ENCODE measurements around the gene FOXC1.

FOXC1 gene

DNA sequence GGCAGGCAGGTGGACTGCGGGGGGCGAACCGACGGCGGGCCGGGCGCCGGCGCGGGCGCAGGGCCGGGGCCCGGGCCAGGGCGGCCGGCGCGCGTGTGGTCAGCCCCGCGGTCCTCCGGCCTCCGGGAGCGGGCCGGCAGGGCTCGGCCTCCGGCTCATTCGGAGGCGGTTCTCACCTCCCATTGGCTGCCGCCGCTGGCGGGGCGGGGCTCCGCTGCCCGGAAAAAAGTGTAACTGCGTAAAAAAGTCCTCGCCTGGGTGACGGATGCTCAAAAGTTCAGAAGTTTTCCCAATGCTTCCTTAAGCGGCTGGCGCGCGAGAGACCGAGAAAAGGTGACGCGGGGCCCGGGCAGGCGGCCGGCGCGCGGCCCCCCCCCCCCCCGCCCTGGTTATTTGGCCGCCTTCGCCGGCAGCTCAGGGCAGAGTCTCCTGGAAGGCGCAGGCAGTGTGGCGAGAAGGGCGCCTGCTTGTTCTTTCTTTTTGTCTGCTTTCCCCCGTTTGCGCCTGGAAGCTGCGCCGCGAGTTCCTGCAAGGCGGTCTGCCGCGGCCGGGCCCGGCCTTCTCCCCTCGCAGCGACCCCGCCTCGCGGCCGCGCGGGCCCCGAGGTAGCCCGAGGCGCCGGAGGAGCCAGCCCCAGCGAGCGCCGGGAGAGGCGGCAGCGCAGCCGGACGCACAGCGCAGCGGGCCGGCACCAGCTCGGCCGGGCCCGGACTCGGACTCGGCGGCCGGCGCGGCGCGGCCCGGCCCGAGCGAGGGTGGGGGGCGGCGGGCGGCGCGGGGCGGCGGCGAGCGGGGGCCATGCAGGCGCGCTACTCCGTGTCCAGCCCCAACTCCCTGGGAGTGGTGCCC lies at the start of gene FOXC1:
Gene FOXC1, plus strand, starts transcription at position 268 of the 849 bp plus-strand sequence. Its CDS starts 531 bp downstream, at position 799.
- DNase-seq = peak; percentile 42

DNA sequence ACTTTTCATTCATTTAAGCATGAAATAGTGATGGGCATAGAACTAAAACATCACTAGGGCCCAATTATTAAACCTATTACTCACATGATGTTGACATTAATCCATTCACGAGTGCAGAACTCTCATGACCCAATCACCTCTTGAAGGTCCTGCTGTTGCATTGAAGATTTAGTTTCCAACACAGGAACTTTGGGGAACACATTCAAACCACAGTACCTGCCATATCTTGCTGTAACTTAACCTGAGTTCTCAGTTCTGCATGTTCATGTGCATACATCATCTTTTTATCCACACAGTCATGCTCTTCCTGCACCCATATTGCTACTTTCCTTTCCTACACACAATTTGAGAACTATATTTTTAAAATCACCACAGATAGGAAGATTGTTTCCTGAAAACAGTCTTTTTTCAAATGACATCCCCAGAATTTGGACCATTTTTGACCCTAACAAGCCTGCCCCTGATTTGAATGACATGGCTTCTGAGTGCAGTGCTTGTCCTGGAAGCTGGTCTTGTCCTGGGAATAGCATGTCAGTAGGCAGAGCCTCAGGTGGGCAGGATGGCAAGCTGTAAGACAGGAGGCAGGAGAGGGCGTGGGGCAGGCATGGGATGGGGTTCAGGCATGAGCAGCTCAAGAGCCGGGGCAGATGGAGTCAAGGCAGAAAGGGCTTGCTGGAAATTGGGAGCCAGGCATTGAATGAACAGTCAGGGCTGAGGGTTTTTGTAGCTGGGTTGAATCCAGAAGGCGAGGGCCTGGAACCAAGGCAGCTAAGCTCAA lies 49.2 kb upstream of the FOXC1 start:
- DNase-seq = no peak

DNA sequence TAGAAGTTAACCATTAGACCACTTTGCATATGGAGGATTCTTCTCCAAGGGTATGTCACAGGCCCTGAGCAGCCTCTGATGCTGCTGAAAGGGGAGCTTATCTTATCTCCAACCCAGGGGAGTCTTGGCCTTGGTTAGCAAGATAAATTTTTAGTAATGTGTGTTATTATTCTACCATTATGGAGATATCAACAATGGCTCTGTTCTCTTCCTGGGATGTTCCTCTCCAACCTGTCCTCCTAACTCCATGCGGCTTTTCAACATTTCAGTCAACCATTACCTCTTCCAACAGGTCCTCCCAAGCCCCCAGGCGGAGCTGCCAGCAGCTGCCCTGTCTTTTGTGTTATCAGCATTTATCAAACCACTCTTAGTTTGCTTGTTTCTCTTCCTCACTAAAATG lies 48.4 kb upstream of the FOXC1 start:
- DNase-seq = no peak

DNA sequence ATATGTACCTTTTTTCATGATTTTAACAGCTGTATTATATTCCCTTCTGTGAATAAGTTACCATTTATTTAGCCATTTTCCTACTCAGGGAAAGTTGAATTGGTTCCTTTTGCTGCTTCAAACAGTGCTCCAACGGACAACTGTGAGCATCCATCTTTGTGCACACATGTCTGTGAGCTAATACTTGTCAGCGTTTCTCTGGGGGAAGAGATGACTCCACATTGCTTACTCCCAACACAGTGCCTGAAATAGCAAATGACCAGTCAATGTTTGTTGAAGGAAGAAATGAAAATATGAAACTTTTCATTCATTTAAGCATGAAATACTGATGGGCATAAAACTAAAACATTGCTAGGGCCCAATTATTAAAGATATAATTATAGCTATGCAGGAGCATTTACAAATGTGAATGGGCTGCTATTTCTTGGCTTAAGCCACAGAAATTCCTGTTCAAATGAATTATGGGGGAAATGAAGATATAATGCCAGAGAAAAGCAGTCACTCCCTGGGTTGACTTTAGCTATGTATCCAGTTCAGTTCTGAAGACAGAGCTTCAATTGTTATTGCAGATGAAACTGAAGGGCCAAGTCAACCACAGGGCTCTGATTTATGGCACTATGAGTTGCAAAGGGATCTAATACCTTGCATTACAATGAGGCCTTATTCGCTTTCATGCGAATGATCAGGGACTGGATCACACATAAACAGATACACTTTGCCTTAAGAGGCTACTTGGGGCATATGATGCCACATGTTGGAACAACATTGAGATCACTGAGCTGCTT lies 47.4 kb upstream of the FOXC1 start:
- no peak for DNase-seq

DNA sequence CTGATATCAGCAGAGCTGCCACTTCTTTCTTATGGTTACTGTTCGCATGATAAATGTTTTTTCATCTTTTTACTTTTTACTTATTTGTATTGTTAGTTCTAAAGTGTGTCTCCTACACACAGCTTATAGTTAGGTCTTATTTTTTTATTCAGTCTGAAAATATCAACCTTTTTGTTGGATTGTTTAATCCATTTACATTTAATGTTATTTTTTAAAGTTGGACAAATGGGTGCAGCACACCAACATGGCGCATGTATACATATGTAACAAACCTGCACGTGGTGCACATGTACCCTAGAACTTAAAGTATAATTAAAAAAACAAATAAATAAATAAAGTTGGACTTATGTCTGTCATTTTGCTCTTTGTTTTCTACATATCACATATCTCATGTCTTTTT lies 40.3 kb upstream of the FOXC1 start:
- no peak for DNase-seq

DNA sequence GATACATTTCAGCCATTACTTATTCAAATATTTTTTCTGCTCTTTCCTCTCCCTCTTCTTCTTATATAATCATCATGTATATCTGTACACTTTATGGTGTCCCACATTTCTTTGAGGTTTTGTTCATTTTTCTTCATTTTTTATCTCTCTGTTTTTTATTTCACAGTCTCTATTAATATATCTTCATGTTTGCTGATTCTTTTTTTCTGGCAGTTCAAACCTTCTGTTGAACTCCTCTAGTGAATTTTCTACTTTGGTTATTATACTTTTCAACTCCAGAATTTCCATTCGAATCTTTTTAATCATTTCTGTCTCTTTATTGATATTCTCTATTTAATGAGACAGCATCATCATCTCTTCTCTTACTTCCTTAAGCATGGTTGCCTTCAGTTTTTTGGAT lies 38.9 kb upstream of the FOXC1 start:
- no peak for DNase-seq

DNA sequence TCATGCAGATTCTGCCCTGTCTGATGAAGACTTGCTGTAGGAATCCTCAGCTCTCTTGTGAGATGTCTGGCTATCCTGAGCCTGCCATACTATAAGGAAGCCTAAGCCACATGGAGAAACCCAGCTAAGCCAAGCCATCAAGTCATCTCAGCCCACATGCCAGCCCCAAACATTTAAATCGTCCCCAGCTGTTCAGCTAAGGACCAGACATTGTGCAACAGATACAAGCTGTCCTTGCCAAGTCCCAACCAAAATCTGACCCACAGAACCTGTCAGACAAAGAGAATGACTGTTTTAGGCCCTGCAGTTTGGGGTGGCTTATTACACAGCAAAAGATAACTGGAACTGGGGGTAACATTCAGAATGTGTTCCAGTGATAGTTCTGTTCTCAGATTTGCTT lies 36.8 kb upstream of the FOXC1 start:
- DNase-seq = no peak

DNA sequence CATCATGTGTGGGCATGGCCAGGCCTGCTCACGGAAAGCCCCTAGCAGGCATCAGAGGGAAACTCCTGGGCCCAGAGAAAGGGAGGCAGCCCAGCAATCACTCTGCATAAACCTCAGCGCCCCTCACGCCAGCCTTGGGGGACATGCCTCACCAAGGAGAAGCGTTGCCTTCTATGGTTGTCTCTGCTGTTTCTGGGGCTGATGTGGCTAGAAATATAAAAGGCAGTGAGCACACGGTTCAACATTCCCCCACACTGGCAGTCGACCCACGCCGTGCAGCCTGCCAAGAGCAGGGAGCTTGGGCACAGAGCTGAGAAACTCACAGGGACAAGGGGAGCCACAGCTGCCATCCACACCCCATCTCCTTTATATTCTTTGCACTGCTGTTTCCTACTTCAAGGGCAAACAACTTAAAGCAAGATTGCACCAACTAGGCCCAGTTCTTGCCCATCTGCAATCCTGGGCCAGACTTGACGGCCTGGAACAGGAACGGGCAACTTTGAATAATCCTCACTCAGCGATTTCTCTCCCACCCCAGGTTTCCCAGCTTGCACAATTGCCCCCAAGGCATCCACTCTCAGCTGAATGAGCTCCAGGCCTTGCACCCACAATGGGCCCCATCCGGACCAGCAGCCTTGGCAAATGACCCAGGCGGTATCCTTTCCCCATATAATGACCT lies 35.5 kb upstream of the FOXC1 start:
- no peak for DNase-seq

DNA sequence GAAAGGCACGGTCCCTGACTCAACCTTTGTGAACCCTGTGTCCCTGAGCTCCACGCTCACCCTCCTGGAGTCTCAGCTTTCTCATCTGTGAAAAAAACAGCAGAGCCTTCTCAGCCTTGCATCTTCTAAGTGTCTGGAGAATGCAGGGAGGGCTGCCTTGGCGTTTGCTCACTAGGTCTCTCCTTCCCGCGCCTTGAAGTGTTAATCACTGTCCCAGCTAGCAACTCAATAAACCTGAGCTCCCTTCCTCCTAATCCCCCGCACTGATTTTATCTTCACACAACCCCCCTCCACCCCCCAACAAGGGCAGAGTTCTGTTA lies 34.9 kb upstream of the FOXC1 start:
- no peak for DNase-seq

DNA sequence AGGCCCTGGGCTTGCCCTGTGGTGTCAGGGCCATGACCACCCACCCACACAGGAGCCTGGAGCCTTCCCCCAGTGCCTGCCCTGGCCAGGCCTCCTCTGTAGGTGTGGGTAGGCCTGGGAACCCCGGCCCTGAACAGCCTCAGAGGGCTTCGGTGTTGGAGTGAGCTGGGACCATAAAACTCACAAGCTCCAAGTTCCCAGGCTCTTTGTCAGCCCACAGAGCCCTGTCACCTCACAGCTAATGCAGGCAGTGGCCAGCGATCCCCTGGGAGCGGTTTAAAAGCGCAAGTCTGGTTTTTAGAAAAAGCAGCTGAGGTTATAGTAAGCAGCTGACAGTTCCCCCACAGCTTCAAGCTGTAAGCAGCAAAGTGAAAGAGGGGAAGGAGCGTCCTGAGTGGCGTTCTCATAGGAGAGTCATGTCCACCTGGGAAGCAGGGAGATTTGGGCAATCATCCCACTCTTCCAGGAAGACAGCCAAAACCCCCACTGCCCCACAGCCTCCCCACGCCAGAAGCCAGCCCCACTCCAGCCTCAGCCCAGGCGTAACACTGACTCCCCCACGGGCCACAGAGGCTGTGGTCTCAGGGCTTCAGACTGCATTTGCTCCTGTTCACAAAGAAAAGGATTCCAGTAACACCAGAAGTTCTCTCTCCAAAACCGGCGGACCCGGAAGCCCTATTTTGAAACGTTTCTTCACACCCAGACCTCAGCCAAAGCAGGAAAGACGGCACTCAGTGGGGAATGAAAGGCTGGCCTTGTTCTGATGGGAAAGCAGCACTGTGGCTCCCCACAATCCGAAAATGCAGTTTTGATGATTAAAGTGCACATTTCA lies 34.3 kb upstream of the FOXC1 start:
- no peak for DNase-seq

DNA sequence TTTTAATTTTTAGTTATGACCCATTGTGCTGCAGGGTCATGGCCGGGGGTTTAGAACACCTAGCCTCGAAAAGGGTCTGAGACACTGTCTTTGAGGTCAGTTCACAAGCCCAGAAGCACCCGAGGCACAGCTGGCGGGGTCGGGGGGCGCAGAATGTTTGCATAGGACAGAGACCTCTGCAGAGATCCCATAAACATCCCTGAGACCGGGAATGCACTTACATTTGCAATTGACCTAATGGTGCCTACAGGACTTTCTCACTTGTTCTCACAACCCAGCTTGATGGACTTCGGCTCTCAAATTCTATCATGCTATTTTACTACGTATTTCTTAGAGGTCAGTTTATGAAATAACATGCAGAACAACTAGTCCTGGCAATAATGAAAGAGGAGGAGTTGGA lies 33.5 kb upstream of the FOXC1 start:
- DNase-seq = no peak

DNA sequence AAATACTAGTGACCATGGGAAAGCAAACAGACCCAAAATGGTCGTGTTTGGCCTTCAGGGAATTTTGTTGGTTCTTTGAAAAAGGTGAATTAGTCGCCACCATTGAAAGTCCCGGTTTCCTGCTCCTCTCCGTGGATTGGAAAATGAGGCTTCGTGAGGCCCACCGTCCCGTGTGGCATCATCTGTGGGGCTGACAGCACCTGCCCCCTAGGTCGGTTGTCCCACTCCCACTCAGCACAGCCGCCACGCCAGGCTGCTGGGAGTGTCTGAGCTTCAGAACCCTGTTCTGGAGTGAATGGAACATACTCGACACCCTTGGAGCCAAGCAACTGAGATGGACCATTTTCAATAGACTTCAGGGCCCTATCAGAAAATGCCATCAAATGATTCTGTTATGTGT lies 33.0 kb upstream of the FOXC1 start:
- DNase-seq = no peak

DNA sequence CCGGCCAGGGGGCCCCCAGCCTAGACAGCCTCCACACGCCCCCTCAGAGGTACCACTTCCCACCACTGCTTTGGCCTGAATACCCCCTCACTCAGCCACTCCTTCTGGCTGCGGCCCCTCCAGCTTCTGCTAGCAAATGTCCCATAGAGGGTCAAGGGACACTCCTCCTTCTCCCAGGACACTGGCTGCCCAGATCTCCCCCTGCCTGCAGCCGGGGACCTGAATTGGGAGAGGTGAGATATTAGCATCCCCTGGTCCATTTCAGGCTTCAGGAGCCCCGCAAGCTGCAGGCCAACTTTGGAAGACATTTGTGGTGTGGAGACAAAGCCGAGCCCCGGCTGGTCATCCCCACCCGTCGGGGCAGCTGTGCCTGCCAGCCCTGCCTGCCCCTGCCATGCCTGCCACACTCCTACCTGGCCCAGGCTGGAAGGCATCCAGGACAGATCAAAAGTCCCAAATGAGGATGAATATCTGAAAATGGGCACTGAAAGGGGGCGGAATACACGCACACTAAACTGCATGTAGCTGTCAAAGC lies 32.5 kb upstream of the FOXC1 start:
- no peak for DNase-seq

DNA sequence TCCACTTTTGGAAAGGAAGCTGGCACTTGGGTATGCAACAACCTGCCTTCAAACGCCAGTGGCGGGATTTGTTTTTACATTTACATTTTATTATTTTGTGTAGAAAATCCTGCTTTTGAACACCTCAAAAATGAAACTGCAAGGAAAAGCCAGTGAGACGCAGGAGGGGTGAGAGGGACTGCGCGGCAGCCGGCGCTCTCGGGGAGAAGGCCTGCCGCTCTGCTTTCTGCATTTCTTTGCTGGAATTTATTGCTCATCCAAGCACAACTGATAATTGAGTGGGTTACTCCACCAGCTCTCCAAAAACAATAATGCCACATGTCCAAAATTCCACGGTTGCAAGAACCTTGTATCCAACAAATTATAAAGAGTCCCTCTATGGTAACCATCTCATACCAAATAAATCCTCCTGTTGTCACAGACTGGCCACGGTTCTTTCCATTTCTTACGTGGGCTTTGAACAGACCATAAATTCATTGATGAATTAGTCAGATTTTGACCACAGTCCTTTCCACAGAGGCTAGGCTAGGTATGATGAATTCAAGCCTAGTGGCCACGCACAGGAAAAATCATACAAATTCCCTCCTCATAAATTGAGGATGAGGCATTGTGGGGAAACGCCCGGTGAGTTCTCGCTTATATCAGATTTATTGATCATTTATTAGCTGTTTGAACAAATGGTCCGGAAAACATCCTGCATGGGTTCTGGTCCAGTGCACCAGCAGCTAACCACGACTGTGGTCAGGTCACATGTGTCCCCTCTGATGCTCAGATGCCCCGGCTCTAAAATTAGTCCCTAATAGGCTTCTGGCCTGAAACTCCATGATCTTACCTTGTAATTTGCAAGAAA lies 31.6 kb upstream of the FOXC1 start:
- no peak for DNase-seq

DNA sequence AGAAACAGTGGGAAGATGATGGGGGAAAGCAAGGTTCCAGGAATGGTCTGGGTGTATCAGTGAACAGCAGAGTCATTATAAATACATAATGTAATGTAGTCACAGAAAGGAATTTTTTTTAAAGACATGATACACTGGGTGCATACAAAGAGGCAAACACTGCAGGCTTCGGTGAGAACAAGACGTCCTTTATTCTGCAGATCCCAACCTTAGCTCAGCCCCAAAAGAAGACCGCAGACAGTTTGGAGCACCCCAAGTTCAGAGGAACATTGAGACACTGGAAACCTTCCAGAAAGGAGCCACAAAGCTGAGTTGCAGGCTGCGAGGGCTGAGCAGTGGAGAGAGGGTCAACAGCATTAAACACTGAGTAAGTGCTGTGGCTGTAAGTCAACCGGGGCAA lies 30.6 kb upstream of the FOXC1 start:
- no peak for DNase-seq

DNA sequence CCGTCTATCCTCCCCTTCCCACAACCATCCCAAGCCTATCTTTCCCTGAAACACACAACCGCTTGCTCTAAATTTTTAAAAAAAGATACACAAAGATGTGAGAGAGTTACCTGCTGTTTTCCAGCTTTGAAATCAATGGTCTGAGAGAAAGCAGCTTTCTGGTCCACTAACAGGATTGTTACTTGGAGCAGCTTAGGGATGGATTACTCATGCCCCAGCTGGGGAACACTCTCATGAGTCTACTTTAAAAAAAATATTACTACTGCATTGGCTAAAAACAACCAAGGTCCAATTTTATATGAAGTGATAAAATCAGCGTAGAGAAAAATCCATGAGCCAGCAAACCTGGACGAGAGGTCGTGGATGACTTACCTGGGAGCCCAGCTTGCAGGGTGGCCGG lies 29.6 kb upstream of the FOXC1 start:
- DNase-seq = no peak

DNA sequence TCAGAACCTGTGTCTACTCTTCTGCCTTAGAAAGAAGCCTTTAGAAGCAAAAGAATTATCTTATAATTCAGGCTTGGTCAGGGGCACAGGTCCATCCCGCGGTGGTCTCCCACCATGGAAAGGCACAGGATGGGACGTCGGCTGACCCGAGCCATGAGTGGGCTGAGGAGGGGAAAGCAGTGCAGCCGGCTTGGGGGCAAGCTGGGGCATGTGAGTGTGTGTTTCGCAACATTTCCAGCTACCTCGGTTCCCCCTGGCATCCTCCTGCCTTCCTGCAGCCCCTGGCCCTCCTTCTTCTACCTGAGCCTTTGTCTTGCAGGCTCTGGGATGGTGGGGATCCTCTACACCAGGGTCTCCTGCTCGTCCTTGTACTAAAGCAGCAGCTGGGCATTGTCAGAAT lies 29.1 kb upstream of the FOXC1 start:
- DNase-seq = no peak

DNA sequence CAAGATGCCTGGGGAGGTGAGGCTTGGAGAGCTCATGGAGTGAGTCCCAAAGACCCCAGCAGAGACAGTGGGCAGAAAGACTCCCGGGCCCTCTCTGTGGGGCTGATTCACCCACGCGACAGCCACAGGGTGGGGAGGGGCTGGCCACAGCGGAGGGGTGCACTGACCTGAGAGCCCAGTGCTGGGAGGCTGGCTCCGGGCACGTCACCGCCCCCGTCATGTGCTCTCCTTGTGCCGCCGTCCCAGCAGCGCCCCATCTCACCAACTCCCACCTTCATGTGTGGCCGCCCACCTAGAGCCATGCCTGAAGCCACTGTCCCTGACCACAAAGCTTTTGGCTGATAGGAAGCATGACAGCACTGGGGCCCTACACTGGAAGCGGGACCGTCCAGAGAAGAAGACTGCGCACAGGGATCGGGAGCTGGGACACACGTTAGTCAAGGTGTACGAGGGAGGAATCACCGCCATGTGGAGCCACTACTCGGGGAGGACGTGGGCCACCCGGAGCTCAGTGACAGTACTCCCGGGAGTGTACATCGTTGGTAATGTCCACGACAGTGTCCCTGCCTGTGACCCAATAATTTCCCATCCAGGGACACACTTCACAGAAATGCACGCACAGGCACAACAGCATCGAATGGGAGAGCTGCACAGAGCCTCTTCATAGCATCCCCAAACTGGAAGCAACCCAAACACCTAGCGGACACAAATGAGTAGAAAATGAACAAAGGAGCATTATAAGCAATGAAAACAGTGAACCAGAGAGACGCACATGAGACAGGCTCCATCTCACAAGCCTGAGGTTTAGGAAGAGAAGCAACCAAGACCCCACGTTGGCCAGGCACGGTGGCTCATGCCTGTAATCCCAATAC lies 28.4 kb upstream of the FOXC1 start:
- DNase-seq = no peak

DNA sequence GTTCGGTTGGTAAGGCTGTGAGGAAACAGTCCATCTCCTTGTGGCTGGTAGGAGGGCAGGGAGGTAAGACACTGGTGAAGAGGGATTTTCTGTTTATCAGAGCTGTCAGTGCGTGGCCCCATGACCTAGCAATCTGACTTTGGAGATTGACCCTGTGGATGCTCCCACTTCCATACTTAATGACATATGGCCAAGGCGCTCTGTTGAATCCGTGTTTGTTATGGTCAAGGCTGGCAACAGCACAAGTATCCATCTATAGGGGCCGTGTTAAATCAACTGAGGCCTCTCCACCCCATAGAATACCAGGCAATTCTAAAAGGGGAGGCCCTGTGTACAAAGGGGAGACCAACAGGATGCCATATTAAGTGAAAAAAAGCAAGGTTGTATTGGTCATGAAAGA lies 25.6 kb upstream of the FOXC1 start:
- DNase-seq = no peak

Data from stimulated activated CD4-positive, alpha-beta T cell treated with anti-CD3 and anti-CD28 coated beads, Interleukin-4, amount 100 ng/mL, for 24 hours (primary cell).